ENCODE measurements around the gene AKR1C1.
"Not testable (repeated sequence)": the region's sequence is repeated elsewhere in the genome, so short reads cannot be mapped to it uniquely, and the experiment has no call there.

The AKR1C1 gene

GRCh38 chr10:5002013-5002727 is 39.0 kb downstream of the AKR1C1 start:
- H3K4me3 ChIP-seq (ENCODE audit: low read length): no peak overlapping the region
- TF ChIP-seq ZNF274 (IDR thresholded peaks at IDR 0.05; ENCODE audit: low read depth, low read length): no peak

GRCh38 chr10:5003127-5004029 is 40.2 kb downstream of the AKR1C1 start, which contains the start of gene AKR1C2:
Gene AKR1C2, minus strand, starts transcription at chr10:5003857. Its CDS starts 22 bp downstream, at chr10:5003835.
- H3K4me3 ChIP-seq (ENCODE audit: low read length): not testable (repeated sequence)

GRCh38 chr10:5004030-5004385 is 40.8 kb downstream of the AKR1C1 start:
- not testable (repeated sequence) for H3K4me3 ChIP-seq (ENCODE audit: low read length)

GRCh38 chr10:5004501-5004900 is 41.3 kb downstream of the AKR1C1 start:
- H3K4me3 ChIP-seq (ENCODE audit: low read length): not testable (repeated sequence)

- H3K4me3 ChIP-seq (ENCODE audit: low read length): not testable (repeated sequence)
These were observed 45.8 kb downstream of the AKR1C1 start for GRCh38 chr10:5008857-5009548.

GRCh38 chr10:5010043-5010442 is 46.8 kb downstream of the AKR1C1 start:
- not testable (repeated sequence) for H3K4me3 ChIP-seq (ENCODE audit: low read length)

DNA sequence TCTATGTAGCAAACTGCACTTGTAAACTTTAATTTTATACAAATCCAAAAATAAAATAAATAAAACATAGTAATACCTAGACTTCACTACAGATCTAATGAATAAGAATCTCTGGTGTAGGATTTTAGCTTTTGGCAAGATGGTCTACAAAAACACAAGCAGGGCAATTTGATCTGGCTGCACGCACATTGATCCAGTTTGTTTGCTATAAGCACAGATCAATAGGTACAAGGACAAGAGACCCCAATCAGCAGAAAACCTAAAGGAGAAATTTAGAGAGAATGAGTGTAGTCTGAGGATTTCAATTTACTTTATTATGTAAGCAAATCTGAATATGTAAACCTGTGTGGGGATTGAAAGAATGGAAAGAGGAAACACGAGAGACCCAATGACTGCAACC is 48.2 kb downstream of the AKR1C1 start:
- not testable (repeated sequence) for H3K4me3 ChIP-seq (ENCODE audit: low read length)

- H3K4me3 ChIP-seq (ENCODE audit: low read length): no peak overlapping the region
These were observed 49.4 kb downstream of the AKR1C1 start for GRCh38 chr10:5012595-5012994.

DNA sequence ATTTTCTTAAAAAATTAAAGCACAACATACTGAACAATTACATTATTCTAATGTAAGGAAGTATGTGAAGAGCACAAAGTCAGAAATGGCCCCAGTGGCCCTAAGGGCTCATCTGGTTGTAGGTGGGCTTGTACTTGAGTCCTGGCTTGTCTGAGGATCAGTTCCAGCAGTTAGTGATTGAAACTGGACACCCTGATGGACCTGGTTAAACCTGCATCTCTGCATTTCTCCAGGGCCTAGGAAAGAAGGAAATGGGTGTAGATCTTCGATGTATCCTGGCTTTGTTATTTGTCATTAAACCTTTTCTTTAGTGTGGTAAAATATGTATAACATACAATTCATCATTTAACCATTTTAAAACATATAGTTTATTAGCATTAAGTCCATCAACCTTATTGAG is 50.2 kb downstream of the AKR1C1 start:
- no peak overlapping the region for H3K4me3 ChIP-seq (ENCODE audit: low read length)
- no peak for TF ChIP-seq ZNF274 (IDR thresholded peaks at IDR 0.05; ENCODE audit: low read depth, low read length)

More at GRCh38 chr10:5012595-5012994, 49.4 kb downstream of the AKR1C1 start:
- no peak for TF ChIP-seq ZNF274 (IDR thresholded peaks at IDR 0.05; ENCODE audit: low read depth, low read length)

- H3K4me3 ChIP-seq (ENCODE audit: low read length): not testable (repeated sequence)
These were observed 51.1 kb downstream of the AKR1C1 start for GRCh38 chr10:5014200-5014910.

- H3K4me3 ChIP-seq (ENCODE audit: low read length): no peak overlapping the region
- no peak for TF ChIP-seq ZNF274 (IDR thresholded peaks at IDR 0.05; ENCODE audit: low read depth, low read length)
These were observed 51.7 kb downstream of the AKR1C1 start for GRCh38 chr10:5014936-5015335.

DNA sequence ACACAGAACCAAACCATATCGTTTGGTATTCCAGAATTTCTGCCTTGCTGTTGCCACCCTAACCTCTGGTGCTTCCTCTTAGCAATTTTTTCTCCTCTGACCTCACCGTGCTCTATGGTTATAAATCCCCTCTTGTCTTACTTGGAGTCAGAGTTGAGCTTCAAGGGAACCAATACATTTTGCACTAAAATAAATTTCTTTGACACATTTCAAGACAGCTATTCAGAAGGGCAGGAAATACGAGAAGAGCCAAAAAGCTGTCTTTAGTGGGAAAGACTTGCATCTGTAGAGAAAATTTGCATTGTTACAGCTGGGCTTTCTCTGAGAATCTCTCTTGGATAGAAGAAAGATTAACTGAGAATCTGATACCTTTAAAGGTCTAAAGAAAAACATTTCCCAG is 54.9 kb downstream of the AKR1C1 start:
- TF ChIP-seq ZNF274 (IDR thresholded peaks at IDR 0.05; ENCODE audit: low read depth, low read length): no peak
- H3K4me3 ChIP-seq (ENCODE audit: low read length): no peak overlapping the region

DNA sequence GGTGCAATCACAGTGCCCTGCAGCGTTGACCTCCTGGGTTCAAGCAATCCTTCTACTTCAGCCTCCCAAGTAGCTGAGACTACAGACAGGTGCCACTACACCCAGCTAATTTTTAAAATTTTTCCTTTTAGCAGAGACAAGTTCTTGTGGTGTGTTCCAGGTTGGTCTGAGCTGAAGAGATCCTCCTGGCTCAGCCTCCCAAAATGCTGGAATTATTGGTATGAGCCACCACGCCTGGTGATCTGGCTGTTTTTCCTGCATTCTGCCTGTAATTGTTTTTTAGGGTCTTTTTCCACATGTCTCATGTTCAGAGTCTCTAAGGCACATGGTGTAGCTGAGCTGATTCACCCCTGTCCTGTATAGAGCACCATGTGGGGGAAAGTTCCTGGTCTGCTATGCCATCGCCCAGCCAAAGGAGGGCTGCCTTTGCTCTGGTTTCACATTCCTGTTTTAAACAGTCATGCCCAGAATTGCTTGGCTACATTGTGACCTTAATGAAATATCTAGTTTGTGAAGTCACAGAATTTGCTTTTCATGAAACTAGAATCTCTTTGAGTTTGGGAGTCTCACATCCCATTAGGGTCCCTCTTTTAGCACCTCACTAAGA is 55.6 kb downstream of the AKR1C1 start:
- not testable (repeated sequence) for H3K4me3 ChIP-seq (ENCODE audit: low read length)

GRCh38 chr10:5019770-5020612 is 56.8 kb downstream of the AKR1C1 start:
- not testable (repeated sequence) for H3K4me3 ChIP-seq (ENCODE audit: low read length)

GRCh38 chr10:5021624-5022290 is 58.5 kb downstream of the AKR1C1 start:
- not testable (repeated sequence) for H3K4me3 ChIP-seq (ENCODE audit: low read length)
